GM21619 (cell line): ENCODE results near the gene LRRC27.

ENCODE experiments used
- ATAC-seq: cut with Tn5 transposase; IDR thresholded peaks from one replicate; pipeline ENCODE4 v1.9.1; 2021; ENCODE audit not compliant: unreplicated experiment

LRRC27 gene

GRCh38 chr10:132388891-132389432, 57.0 kb downstream of the LRRC27 start:
- ATAC-seq, result no peak

- no peak for ATAC-seq
These were observed 57.6 kb downstream of the LRRC27 start for GRCh38 chr10:132389433-132390169.

GRCh38 chr10:132390170-132390920, 58.4 kb downstream of the LRRC27 start:
- no peak for ATAC-seq

GRCh38 chr10:132390921-132391675, 59.1 kb downstream of the LRRC27 start:
- no peak for ATAC-seq

- no peak for ATAC-seq
These were observed 59.7 kb downstream of the LRRC27 start for GRCh38 chr10:132391676-132392020.

- no peak for ATAC-seq
These were observed 60.3 kb downstream of the LRRC27 start for GRCh38 chr10:132392184-132392800.

GRCh38 chr10:132392811-132393694, 61.1 kb downstream of the LRRC27 start:
- ATAC-seq, result no peak

GRCh38 chr10:132393695-132394181, 61.7 kb downstream of the LRRC27 start:
- no peak for ATAC-seq

GRCh38 chr10:132394201-132394811, 62.3 kb downstream of the LRRC27 start:
- ATAC-seq, result no peak

- ATAC-seq, result no peak
These were observed 63.1 kb downstream of the LRRC27 start for GRCh38 chr10:132394936-132395703.

GRCh38 chr10:132395704-132396493, 63.9 kb downstream of the LRRC27 start:
- ATAC-seq, result peak; percentile 2

GRCh38 chr10:132396494-132397035, 64.6 kb downstream of the LRRC27 start:
- ATAC-seq, result peak; percentile 43

- peak; percentile 45 for ATAC-seq
These were observed 65.1 kb downstream of the LRRC27 start, which contains the start of gene PWWP2B for GRCh38 chr10:132397036-132397541. Gene PWWP2B (plus strand): TSS chr10:132397200. CDS start chr10:132397227, 27 bp downstream.

GRCh38 chr10:132397671-132398565, 65.9 kb downstream of the LRRC27 start:
- peak; percentile 31 for ATAC-seq

- no peak for ATAC-seq
These were observed 66.6 kb downstream of the LRRC27 start for GRCh38 chr10:132398566-132398991.
